ENCODE results near the gene ANKRD33B. TPM values are rescaled to one million over a fixed set of nuclear protein-coding genes. Genes with fewer than 3 reads are reported as not detected.

The ANKRD33B gene
- total RNA-seq, 1 experiment from 2014 or later: 14.9 TPM

DNA sequence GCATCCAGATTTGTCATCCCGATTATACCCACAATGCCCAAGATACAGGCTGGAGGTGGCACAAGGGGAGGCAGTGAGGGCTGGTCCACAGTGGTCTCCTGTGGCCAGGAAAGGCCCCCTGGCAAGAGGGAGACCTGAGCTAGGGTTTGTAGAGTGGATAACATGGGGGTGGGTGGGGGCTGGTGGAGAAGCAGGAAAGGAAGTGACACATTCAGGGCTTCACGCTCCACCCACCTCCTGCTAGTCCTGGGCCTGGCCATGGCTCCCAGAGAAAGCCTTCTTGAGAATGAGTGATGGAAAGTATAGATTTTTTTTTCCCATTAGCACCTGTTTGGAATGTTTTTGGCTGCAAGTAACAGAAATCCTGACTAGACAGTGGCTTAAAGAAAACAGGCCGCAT, 81.3 kb downstream of the ANKRD33B start:
- no peak overlapping the region for H3K4me3 ChIP-seq (ENCODE audit: low read length)
- no peaks in the 10 kb centered on the region for H3K9me3 ChIP-seq (ENCODE audit: low read length)
- H3K27ac ChIP-seq (ENCODE audit: low read length): no peak overlapping the region
- DNase-seq (no peak), ATAC-seq (no peak)
- no peaks in the 10 kb centered on the region for H3K9me2 ChIP-seq (replicated peaks; ENCODE audit: low read length)
- no peak overlapping the region for H3K4me2 ChIP-seq (ENCODE audit: low read length)
- no peak overlapping the region for H3K9ac ChIP-seq (ENCODE audit: low read length)
- H3K36me3 ChIP-seq (ENCODE audit: low read depth, low read length): no peaks in the 10 kb centered on the region
- BruUV-seq (replicated peaks): no TSS peak
- ChIA-PET CTCF (no interaction called here), POLR2A (ENCODE audit: unreplicated experiment) (no interaction called here)
- intact Hi-C loops (cut with micrococcal nuclease): no loop called here
- TF ChIP-seq EZH2 (IDR thresholded peaks at IDR 0.05; ENCODE audit: low read length, unreplicated experiment) (no peak), EZH2phosphoT487 (IDR thresholded peaks at IDR 0.05; ENCODE audit: borderline replicate concordance, low read length) (no peak)
- TF ChIP-seq, protein P1, sequence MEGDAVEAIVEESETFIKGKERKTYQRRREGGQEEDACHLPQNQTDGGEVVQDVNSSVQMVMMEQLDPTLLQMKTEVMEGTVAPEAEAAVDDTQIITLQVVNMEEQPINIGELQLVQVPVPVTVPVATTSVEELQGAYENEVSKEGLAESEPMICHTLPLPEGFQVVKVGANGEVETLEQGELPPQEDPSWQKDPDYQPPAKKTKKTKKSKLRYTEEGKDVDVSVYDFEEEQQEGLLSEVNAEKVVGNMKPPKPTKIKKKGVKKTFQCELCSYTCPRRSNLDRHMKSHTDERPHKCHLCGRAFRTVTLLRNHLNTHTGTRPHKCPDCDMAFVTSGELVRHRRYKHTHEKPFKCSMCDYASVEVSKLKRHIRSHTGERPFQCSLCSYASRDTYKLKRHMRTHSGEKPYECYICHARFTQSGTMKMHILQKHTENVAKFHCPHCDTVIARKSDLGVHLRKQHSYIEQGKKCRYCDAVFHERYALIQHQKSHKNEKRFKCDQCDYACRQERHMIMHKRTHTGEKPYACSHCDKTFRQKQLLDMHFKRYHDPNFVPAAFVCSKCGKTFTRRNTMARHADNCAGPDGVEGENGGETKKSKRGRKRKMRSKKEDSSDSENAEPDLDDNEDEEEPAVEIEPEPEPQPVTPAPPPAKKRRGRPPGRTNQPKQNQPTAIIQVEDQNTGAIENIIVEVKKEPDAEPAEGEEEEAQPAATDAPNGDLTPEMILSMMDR (conservative IDR thresholded peaks at IDR 0.05; ENCODE audit: low read depth, low read length): no peak
- H3K79me2 ChIP-seq (ENCODE audit: low read length): no peaks in the 10 kb centered on the region
- H3K27me3 ChIP-seq (ENCODE audit: low read length): no peaks in the 10 kb centered on the region
- H4K20me1 ChIP-seq (ENCODE audit: low read length): no peaks in the 10 kb centered on the region
- H3K4me1 ChIP-seq (ENCODE audit: insufficient read depth, low read length): no peaks in the 10 kb centered on the region
- H2AFZ ChIP-seq (ENCODE audit: low read length): no peak overlapping the region
- no peaks in the 10 kb centered on the region for H3F3A ChIP-seq (ENCODE audit: low read length, unreplicated experiment)

DNA sequence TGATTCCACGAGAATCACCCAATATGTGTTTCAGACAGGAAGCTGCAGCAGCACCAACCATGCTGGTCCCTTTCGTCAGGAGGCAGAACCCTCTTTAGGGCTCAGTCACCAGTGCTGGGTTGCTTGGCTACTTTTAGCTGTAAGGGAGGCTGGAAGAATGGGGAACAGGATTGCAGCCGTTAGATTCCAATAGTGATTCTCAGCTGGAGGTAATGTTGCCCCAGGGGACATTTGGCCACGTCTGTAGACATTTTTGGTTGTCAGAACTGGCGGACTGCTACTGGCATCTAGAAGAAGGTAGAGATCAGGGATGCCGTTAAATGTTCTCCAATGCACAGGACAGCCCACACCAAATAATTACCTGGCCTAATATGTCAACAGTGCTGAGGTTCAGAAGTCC, 81.8 kb downstream of the ANKRD33B start:
- no peak overlapping the region for H3K9ac ChIP-seq (ENCODE audit: low read length)
- H3K9me3 ChIP-seq (ENCODE audit: low read length): no peaks in the 10 kb centered on the region
- BruUV-seq (replicated peaks): no TSS peak
- intact Hi-C loops (cut with micrococcal nuclease): no loop called here
- CTCF ChIA-PET: interaction anchor here (0.6 kb wide), 1 partner anchor 212 kb away, joined by 3 read pairs; no protein-coding TSS in a partner anchor
- no peak overlapping the region for H3K4me2 ChIP-seq (ENCODE audit: low read length)
- no peak for DNase-seq
- POLR2A ChIA-PET (ENCODE audit: unreplicated experiment): no interaction called here
- H3K4me3 ChIP-seq (ENCODE audit: low read length): no peak overlapping the region
- no peak overlapping the region for H2AFZ ChIP-seq (ENCODE audit: low read length)
- ATAC-seq: no peak
- H4K20me1 ChIP-seq (ENCODE audit: low read length): no peaks in the 10 kb centered on the region
- no peaks in the 10 kb centered on the region for H3K27me3 ChIP-seq (ENCODE audit: low read length)
- H3K4me1 ChIP-seq (ENCODE audit: insufficient read depth, low read length): no peaks in the 10 kb centered on the region
- TF ChIP-seq EZH2phosphoT487 (IDR thresholded peaks at IDR 0.05; ENCODE audit: borderline replicate concordance, low read length) (no peak), EZH2 (IDR thresholded peaks at IDR 0.05; ENCODE audit: low read length, unreplicated experiment) (no peak)
- TF ChIP-seq, protein P1 (conservative IDR thresholded peaks at IDR 0.05; ENCODE audit: low read depth, low read length): no peak
- no peaks in the 10 kb centered on the region for H3K79me2 ChIP-seq (ENCODE audit: low read length)
- H3K9me2 ChIP-seq (replicated peaks; ENCODE audit: low read length): no peaks in the 10 kb centered on the region
- H3K27ac ChIP-seq (ENCODE audit: low read length): no peak overlapping the region
- no peaks in the 10 kb centered on the region for H3K36me3 ChIP-seq (ENCODE audit: low read depth, low read length)
- no peaks in the 10 kb centered on the region for H3F3A ChIP-seq (ENCODE audit: low read length, unreplicated experiment)

DNA sequence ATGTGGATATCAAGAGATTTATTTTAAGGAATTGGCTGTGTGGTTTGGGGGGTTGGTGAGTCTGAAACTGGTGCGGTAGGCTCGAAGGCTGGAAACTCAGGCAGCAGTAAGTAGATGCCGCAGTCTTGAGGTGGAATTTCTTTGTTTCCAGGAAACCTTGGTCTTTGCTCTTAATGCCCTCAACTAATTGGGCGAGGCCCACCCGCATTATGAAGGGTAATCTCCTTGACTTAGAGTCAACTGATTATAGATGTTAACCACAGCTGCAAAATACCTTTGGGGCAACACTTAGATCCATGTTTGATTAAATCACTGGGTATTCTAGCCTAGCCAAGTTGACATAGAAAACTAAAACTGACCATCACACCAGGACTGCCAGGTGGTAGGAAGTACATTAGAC, 83.8 kb downstream of the ANKRD33B start:
- no peak for ATAC-seq
- POLR2A ChIA-PET (ENCODE audit: unreplicated experiment): no interaction called here
- BruUV-seq (replicated peaks): no TSS peak
- Histone ChIP-seq H3K9ac (ENCODE audit: low read length) (no peak overlapping the region), H2AFZ (ENCODE audit: low read length) (no peak overlapping the region), H3K36me3 (ENCODE audit: low read depth, low read length) (no peaks in the 10 kb centered on the region), H3K9me3 (ENCODE audit: low read length) (no peaks in the 10 kb centered on the region), H3K79me2 (ENCODE audit: low read length) (no peaks in the 10 kb centered on the region), H3K4me1 (ENCODE audit: insufficient read depth, low read length) (no peaks in the 10 kb centered on the region), H3K4me3 (ENCODE audit: low read length) (no peak overlapping the region), H3K27ac (ENCODE audit: low read length) (no peak overlapping the region), H3K27me3 (ENCODE audit: low read length) (no peaks in the 10 kb centered on the region), H3K4me2 (ENCODE audit: low read length) (no peak overlapping the region), H3F3A (ENCODE audit: low read length, unreplicated experiment) (no peaks in the 10 kb centered on the region), H4K20me1 (ENCODE audit: low read length) (no peaks in the 10 kb centered on the region), H3K9me2 (replicated peaks; ENCODE audit: low read length) (no peaks in the 10 kb centered on the region)
- TF ChIP-seq, protein P1 (conservative IDR thresholded peaks at IDR 0.05; ENCODE audit: low read depth, low read length): no peak
- TF ChIP-seq EZH2 (IDR thresholded peaks at IDR 0.05; ENCODE audit: low read length, unreplicated experiment) (no peak), EZH2phosphoT487 (IDR thresholded peaks at IDR 0.05; ENCODE audit: borderline replicate concordance, low read length) (no peak)
- CTCF ChIA-PET: no interaction called here
- no peak for DNase-seq
- intact Hi-C loops (cut with micrococcal nuclease): no loop called here

Measured in PC-3 (cell line).